CD4-positive, alpha-beta memory T cell (primary cell): ENCODE data around the gene SEC22C. TPM values are rescaled to one million over a fixed set of nuclear protein-coding genes. Genes with fewer than 3 reads are reported as not detected.
A peak's percentile ranks its signal among the peaks of the same experiment; 100 is the strongest.

Source experiments
- CTCF ChIA-PET: fragments of 350-600 bp; sonication (Branson Sonifier 250); formaldehyde crosslinking; loops from one replicate; lab custom pipeline; 2021; ENCODE audit warnings: inconsistent platforms; ENCODE audit not compliant: partially characterized antibody; lab: Charles Lee
- POLR2A ChIA-PET: fragments of 350-600 bp; sonication (Branson Sonifier 250); formaldehyde crosslinking; loops from one replicate; lab custom pipeline; 2021; ENCODE audit not compliant: partially characterized antibody; lab: Charles Lee
- DNase-seq, 5 donors: peaks; one replicate each; pipeline versions ENCODE4 v3.0.0 to v3.0.0-alpha.2; 2020 to 2022; ENCODE audit warnings: mixed read lengths in 1 of 5
- H3K27ac ChIP-seq: one replicate; pipeline ENCODE4 v1.7.0; 2013; ENCODE audit warnings: low read depth, low read length
- H3K27me3 ChIP-seq: 2 replicates; pipeline ENCODE4 v1.7.0; 2013; ENCODE audit warnings: mild to moderate bottlenecking, low read length, moderate library complexity; ENCODE audit not compliant: insufficient read depth
- H3K36me3 ChIP-seq: 2 replicates; pipeline ENCODE4 v1.7.0; 2013; ENCODE audit warnings: mild to moderate bottlenecking, low read length, moderate library complexity; ENCODE audit not compliant: insufficient read depth
- H3K4me1 ChIP-seq: 2 replicates; pipeline ENCODE4 v1.7.0; 2013; ENCODE audit warnings: mild to moderate bottlenecking, low read length, moderate library complexity; ENCODE audit not compliant: insufficient read depth
- H3K4me3 ChIP-seq, 2 donors: one replicate each; pipeline ENCODE4 v1.7.0; 2013; ENCODE audit warnings: low read length in 2 of 2, mild to moderate bottlenecking in 1 of 2
- H3K9me3 ChIP-seq, 2 donors: one replicate each; pipeline ENCODE4 v1.7.0; 2013; ENCODE audit warnings: low read length in 2 of 2, control low read depth in 1 of 2; ENCODE audit not compliant: control insufficient read depth in 1 of 2
- H3K27ac Mint-ChIP-seq, 7 donors: one replicate each; pipeline ENCODE4 v1.8.0; 2020 to 2021; ENCODE audit warnings: mixed read lengths in 7 of 7, mild to moderate bottlenecking in 6 of 7, inconsistent platforms in 3 of 7, moderate library complexity in 3 of 7
- H3K27me3 Mint-ChIP-seq, 2 donors: one replicate each; pipeline ENCODE4 v1.8.0; 2020 to 2021; ENCODE audit warnings: mixed read lengths in 2 of 2
- H3K36me3 Mint-ChIP-seq, 2 donors: one replicate each; pipeline ENCODE4 v1.8.0; 2020 to 2021; ENCODE audit warnings: mixed read lengths in 2 of 2, inconsistent platforms in 1 of 2, mild to moderate bottlenecking in 1 of 2
- H3K4me1 Mint-ChIP-seq, 4 donors: one replicate each; pipeline ENCODE4 v1.8.0; 2020 to 2021; ENCODE audit warnings: mixed read lengths in 4 of 4, mild to moderate bottlenecking in 1 of 4
- H3K4me3 Mint-ChIP-seq, 8 donors: one replicate each; pipeline ENCODE4 v1.8.0; 2020 to 2021; ENCODE audit warnings: mixed read lengths in 8 of 8, mild to moderate bottlenecking in 7 of 8, moderate library complexity in 6 of 8, inconsistent platforms in 3 of 8
- H3K9me3 Mint-ChIP-seq, 8 donors: one replicate each; pipeline ENCODE4 v1.8.0; 2020 to 2021; ENCODE audit warnings: mixed read lengths in 8 of 8, mild to moderate bottlenecking in 5 of 8, inconsistent platforms in 3 of 8, moderate library complexity in 1 of 8
- intact Hi-C: fragments of 100-400 bp; cut with micrococcal nuclease; formaldehyde crosslinking; loops from one replicate; pipeline ENCODE4 v1.15.1; 2023
- polyA plus RNA-seq, 2 donors: library from polyadenylated mRNA; unstranded; fragments of 300-500 nt; fragmentation: Illumina TruSeq; gene quantifications; one replicate each; pipeline ENCODE4 v1.2.3, GENCODE V29; 2021
- total RNA-seq, 2 experiments: library from RNA; stranded (reverse); gene quantifications; one replicate each; pipeline ENCODE4 v1.2.3, GENCODE V29; 2021

The SEC22C gene
- total and polyA plus RNA-seq, 4 experiments from 2014 or later, result 53.1 to 70.3 (median 56.2) TPM

DNA sequence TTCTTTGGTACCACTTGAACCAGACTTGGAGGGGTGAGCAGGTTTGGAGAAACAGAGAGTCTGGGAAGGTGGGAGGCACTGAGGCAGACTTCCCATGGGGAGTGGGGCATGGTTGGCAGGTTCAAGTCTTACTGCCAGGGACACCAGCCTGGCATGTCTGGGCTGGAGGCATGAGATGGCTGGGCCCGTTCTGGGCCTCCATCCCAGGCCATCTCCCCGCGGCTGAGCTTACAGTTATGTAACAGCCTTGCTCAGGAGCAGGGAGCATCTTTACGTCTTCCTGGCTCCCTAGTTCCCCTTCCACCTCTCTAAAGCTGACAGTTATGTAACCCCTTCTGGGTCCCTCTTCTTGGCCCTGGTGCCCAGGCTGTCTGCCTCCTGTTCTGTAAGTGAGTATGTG, 66.9 kb downstream of the SEC22C start:
- Histone ChIP-seq H3K27ac (no peak overlapping the region), H3K4me3 (no peak overlapping the region), H3K4me1 (peaks cover 27% of the 10 kb centered on the region), H3K9me3 (no peaks in the 10 kb centered on the region), H3K27me3 (no peaks in the 10 kb centered on the region), H3K36me3 (peaks cover 4% of the 10 kb centered on the region)
- Mint-ChIP-seq H3K36me3 (peaks cover 17 to 35% of the 10 kb centered on the region in 2 donors), H3K9me3 (no peaks in the 10 kb centered on the region), H3K27me3 (no peaks in the 10 kb centered on the region), H3K4me1 (peaks cover 22 to 58% (median 34%) of the 10 kb centered on the region in 4 donors), H3K27ac (peak overlapping the region in 6 of 7 donors; percentile 64 to 88 (median 73)), H3K4me3 (no peak overlapping the region)
- DNase-seq, result no peak
- ChIA-PET CTCF (interaction anchor here (2.7 to 50.4 kb wide), 3 partner anchors 13 to 29 kb away, joined by 15 to 1823 read pairs (median 23); partner anchors contain the start of gene VIPR1), POLR2A (interaction anchor here (4.8 kb wide), 1 partner anchor 13 kb away, joined by 25 read pairs; the partner anchor contains the start of gene VIPR1)
- intact Hi-C loops, result no loop called here

DNA sequence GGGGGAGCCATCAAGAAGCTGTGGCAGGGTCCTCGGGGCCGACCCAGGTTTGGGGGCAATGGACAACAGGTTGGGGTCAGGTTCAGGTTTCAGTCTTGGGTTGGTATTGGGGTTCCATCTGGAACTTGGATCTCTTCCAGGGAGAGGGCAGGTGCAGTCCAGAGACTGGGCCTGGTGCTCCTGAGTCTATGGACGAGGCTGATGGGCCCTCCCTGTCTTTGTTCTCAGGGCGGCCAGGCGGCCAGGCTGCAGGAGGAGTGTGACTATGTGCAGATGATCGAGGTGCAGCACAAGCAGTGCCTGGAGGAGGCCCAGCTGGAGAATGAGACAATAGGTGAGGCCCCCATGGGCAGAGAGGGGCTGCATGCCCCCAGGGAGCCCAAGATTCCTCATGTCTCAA, 68.2 kb downstream of the SEC22C start:
- Histone ChIP-seq H3K27me3 (no peaks in the 10 kb centered on the region), H3K4me1 (peaks cover 20% of the 10 kb centered on the region), H3K36me3 (peaks cover 4% of the 10 kb centered on the region), H3K9me3 (no peaks in the 10 kb centered on the region), H3K4me3 (no peak overlapping the region), H3K27ac (no peak overlapping the region)
- Mint-ChIP-seq H3K4me3 (no peak overlapping the region), H3K27ac (peak overlapping the region in 3 of 7 donors; percentile 17 to 64 (median 48)), H3K36me3 (peaks cover 13 to 28% of the 10 kb centered on the region in 2 donors), H3K4me1 (peaks cover 16 to 58% (median 34%) of the 10 kb centered on the region in 4 donors), H3K9me3 (no peaks in the 10 kb centered on the region), H3K27me3 (no peaks in the 10 kb centered on the region)
- no peak for DNase-seq
- POLR2A ChIA-PET, result interaction anchor here (1.1 to 4.8 kb wide), 3 partner anchors 11 to 30 kb away, joined by 3 to 25 read pairs (median 5); partner anchors contain the start of gene VIPR1
- intact Hi-C loops, result no loop called here
- CTCF ChIA-PET, result interaction anchor here (3.4 to 50.4 kb wide), 2 partner anchors 12 to 30 kb away, joined by 23 to 1823 read pairs; partner anchors contain the start of gene VIPR1

DNA sequence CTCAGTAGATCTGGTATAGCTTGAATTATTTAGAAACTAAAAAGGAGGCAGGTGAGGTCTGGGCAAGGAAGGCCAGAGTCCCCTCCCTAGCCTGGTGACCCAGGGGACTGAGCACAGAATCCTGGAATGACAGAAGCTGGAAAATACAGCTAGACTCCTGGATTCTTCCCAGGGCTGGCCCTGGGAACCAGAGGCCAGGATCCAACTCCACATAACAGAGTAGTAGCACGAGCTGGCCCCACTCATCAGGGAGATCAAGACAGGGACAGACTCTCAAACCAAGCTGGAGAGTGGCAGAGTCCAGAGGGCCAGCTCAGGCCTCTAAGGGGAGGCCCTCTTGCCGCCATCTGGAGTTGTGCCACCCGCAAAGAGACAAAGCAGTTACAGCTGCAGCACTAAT, 68.6 kb downstream of the SEC22C start:
- DNase-seq, result no peak
- intact Hi-C loops, result no loop called here
- POLR2A ChIA-PET, result interaction anchor here (1.1 to 4.8 kb wide), 2 partner anchors 11 to 30 kb away, joined by 3 to 25 read pairs; partner anchors contain the start of gene VIPR1
- Histone ChIP-seq H3K9me3 (no peaks in the 10 kb centered on the region), H3K27ac (no peak overlapping the region), H3K4me3 (no peak overlapping the region), H3K4me1 (peaks cover 23% of the 10 kb centered on the region), H3K27me3 (no peaks in the 10 kb centered on the region), H3K36me3 (peaks cover 4% of the 10 kb centered on the region)
- peaks cover 13 to 28% of the 10 kb centered on the region in 2 donors for H3K36me3 Mint-ChIP-seq
- no peak overlapping the region for H3K4me3 Mint-ChIP-seq
- no peaks in the 10 kb centered on the region for H3K27me3 Mint-ChIP-seq
- peak overlapping the region in 5 of 7 donors; percentile 15 to 70 (median 45) for H3K27ac Mint-ChIP-seq
- H3K9me3 Mint-ChIP-seq, result no peaks in the 10 kb centered on the region
- H3K4me1 Mint-ChIP-seq, result peaks cover 17 to 56% (median 34%) of the 10 kb centered on the region in 4 donors
- CTCF ChIA-PET, result interaction anchor here (3.4 to 50.4 kb wide), 2 partner anchors 11 to 31 kb away, joined by 23 to 1823 read pairs; partner anchors contain the start of gene VIPR1

DNA sequence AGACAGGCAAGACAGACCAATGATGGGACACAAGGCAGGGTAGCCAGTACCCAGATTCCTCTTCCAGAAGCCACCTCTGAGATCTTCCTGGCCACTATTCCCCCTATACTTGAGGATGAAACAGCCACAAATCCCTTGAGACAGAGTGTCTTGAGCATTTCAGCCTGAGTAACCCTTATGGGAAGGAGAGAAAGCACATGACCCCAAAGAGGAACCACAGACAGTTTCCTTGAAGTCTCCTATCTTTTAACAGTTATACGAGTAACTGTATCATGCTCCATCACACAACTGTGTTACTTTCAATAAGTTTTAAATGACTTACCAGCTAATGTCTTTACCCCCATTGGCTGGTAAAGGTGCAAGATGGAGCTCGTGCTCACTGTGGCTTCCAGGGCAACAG, 70.0 kb downstream of the SEC22C start:
- Histone ChIP-seq H3K27me3 (no peaks in the 10 kb centered on the region), H3K9me3 (no peaks in the 10 kb centered on the region), H3K4me3 (no peak overlapping the region), H3K36me3 (peaks cover 4% of the 10 kb centered on the region), H3K4me1 (peaks cover 36% of the 10 kb centered on the region), H3K27ac (no peak overlapping the region)
- Mint-ChIP-seq H3K27me3 (no peaks in the 10 kb centered on the region), H3K4me3 (no peak overlapping the region), H3K36me3 (peaks cover 13 to 30% of the 10 kb centered on the region in 2 donors), H3K9me3 (no peaks in the 10 kb centered on the region), H3K4me1 (peaks cover 28 to 70% (median 46%) of the 10 kb centered on the region in 4 donors), H3K27ac (peak overlapping the region in 4 of 7 donors; percentile 50 to 82 (median 73))
- ChIA-PET CTCF (interaction anchor here (1.8 to 50.4 kb wide), 3 partner anchors 8 to 32 kb away, joined by 4 to 1823 read pairs (median 23); partner anchors contain the start of gene VIPR1), POLR2A (interaction anchor here (1.1 to 4.8 kb wide), 2 partner anchors 10 to 15 kb away, joined by 3 to 25 read pairs; partner anchors contain the start of gene VIPR1)
- intact Hi-C loops, result no loop called here
- no peak for DNase-seq

DNA sequence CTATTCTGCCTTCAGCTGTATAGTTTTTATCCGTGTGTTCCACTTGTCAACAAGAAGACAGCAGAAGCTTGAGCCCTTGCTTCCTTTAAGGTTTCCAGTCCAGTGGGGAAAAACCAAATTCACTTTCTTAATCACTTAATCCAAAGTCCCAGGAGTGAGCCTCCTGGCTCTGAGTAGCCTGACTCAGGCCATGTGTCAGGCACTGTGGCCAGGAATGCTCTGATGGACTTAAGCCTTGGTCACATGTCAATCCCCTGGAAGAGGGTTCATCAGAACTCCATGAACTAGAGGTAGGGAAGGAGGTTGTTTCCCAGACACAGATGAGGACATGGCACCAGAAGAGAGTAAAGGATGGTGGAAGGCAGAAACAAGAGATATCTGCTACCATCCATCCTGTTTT, 70.6 kb downstream of the SEC22C start:
- intact Hi-C loops, result no loop called here
- Histone ChIP-seq H3K36me3 (peaks cover 4% of the 10 kb centered on the region), H3K4me3 (no peak overlapping the region), H3K27ac (no peak overlapping the region), H3K27me3 (no peaks in the 10 kb centered on the region), H3K4me1 (peaks cover 38% of the 10 kb centered on the region), H3K9me3 (no peaks in the 10 kb centered on the region)
- Mint-ChIP-seq H3K4me3 (no peak overlapping the region), H3K9me3 (no peaks in the 10 kb centered on the region), H3K27me3 (no peaks in the 10 kb centered on the region), H3K27ac (peak overlapping the region in 4 of 7 donors; percentile 39 to 82 (median 73)), H3K4me1 (peaks cover 30 to 70% (median 48%) of the 10 kb centered on the region in 4 donors), H3K36me3 (peaks cover 13 to 29% of the 10 kb centered on the region in 2 donors)
- ChIA-PET CTCF (interaction anchor here (1.8 to 50.4 kb wide), 3 partner anchors 9 to 33 kb away, joined by 4 to 1823 read pairs (median 22); partner anchors contain the start of gene VIPR1), POLR2A (interaction anchor here (4.8 kb wide), 1 partner anchor 9 kb away, joined by 25 read pairs; the partner anchor contains the start of gene VIPR1)
- DNase-seq, result no peak

DNA sequence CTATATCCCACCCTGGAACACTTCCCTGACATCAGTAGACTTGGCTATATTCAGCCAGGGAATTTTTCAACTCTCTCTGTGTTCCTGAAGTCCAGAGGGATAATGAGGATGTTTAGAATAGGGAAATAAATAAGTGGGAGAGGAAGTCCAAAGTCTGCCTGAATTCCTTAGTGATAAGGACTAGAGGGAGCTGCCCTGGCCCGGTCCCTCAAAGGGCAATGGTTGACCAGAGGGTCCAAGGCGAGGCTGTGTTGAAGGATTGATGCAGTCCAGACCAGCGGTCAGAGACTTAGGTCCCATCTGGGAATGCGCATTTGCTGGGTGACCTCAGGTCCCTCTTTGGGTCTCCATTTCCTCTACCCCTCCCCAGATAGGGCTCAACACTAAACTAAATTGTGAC, 71.4 kb downstream of the SEC22C start:
- Histone ChIP-seq H3K27me3 (no peaks in the 10 kb centered on the region), H3K4me3 (no peak overlapping the region), H3K27ac (no peak overlapping the region), H3K36me3 (peaks cover under 1% of the 10 kb centered on the region), H3K9me3 (no peaks in the 10 kb centered on the region), H3K4me1 (peaks cover 44% of the 10 kb centered on the region)
- H3K9me3 Mint-ChIP-seq, result no peaks in the 10 kb centered on the region
- H3K27ac Mint-ChIP-seq, result peak overlapping the region in 2 of 7 donors; percentile 76 to 77
- H3K4me1 Mint-ChIP-seq, result peaks cover 27 to 70% (median 46%) of the 10 kb centered on the region in 4 donors
- CTCF ChIA-PET, result interaction anchor here (1.3 to 50.4 kb wide), 3 partner anchors 9 to 33 kb away, joined by 3 to 1823 read pairs (median 22); partner anchors contain the start of gene VIPR1
- intact Hi-C loops, result no loop called here
- H3K36me3 Mint-ChIP-seq, result peaks cover 13 to 21% of the 10 kb centered on the region in 2 donors
- no peak for DNase-seq
- no peaks in the 10 kb centered on the region for H3K27me3 Mint-ChIP-seq
- POLR2A ChIA-PET, result interaction anchor here (1.6 to 4.8 kb wide), 2 partner anchors 8 to 13 kb away, joined by 3 to 25 read pairs; partner anchors contain the start of gene VIPR1
- H3K4me3 Mint-ChIP-seq, result peak overlapping the region in 2 of 8 donors; percentile 0 to 1

DNA sequence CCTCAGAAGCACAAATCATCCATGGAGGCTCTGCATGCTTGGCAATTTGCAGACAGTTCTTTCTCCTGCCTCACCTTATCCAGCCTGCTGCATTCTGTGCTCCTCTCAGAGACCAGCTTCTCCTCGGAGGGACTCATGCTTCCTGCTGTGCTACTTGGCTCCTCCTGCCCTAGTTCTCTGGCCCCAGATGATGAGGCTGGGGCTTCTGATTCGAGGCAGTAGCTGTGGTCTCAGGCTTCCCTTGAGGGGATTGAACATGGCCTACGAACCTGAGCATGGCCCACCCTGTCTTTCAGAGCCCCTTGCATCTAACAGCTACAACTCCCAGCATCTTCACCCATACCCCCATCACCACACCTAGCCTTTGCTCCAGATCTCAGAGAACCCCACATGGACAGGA, 72.7 kb downstream of the SEC22C start:
- H3K4me1 Mint-ChIP-seq, result peaks cover 28 to 74% (median 48%) of the 10 kb centered on the region in 4 donors
- CTCF ChIA-PET, result interaction anchor here (0.7 to 50.4 kb wide), 7 partner anchors 8 to 35 kb away, joined by 3 to 1823 read pairs (median 4); partner anchors contain the start of gene VIPR1
- peak overlapping the region in 2 of 8 donors; percentile 35 to 36 for H3K4me3 Mint-ChIP-seq

More for the DNA sequence above, 72.7 kb downstream of the SEC22C start:
- Mint-ChIP-seq H3K27me3 (no peaks in the 10 kb centered on the region), H3K9me3 (no peaks in the 10 kb centered on the region), H3K27ac (peak overlapping the region in 6 of 7 donors; percentile 40 to 82 (median 55)), H3K36me3 (peaks cover 8 to 14% of the 10 kb centered on the region in 2 donors)
- intact Hi-C loops, result no loop called here
- H3K9me3 ChIP-seq, result no peaks in the 10 kb centered on the region
- H3K36me3 ChIP-seq, result no peaks in the 10 kb centered on the region
- no peak for DNase-seq
- no peak overlapping the region for H3K27ac ChIP-seq
- POLR2A ChIA-PET, result interaction anchor here (1.1 to 2.2 kb wide), 3 partner anchors 14 to 23 kb away, joined by 3 to 9 read pairs (median 3); no protein-coding TSS in a partner anchor
- peaks cover 48% of the 10 kb centered on the region for H3K4me1 ChIP-seq
- no peak overlapping the region for H3K4me3 ChIP-seq
- H3K27me3 ChIP-seq, result no peaks in the 10 kb centered on the region
